ENCODE results near the gene PDZD4. TPM values are rescaled to one million over a fixed set of nuclear protein-coding genes. Genes with fewer than 3 reads are reported as not detected.

The PDZD4 gene
- polyA plus RNA-seq, 12 donors: 2.7 to 9.6 (median 2.8) TPM; not detected in 1

DNA sequence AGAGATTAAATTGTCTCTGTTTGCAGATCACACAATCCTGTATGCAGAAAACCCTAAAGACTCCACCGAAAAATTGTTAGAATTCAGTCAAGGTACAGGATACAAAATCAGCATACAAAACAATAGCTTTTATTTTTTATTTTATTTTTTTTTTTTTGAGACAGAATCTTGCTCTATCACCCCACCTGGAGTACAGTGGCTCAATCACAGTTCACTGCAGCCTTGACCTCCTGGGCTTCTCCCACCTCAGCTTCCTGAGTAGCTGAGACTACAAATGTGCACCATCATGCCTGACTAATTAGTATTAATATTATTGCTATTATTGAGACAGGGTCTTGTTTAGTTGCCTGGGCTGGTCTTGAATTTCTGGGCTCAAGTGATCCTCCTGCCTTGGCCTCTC is 75.2 kb downstream of the PDZD4 start:
- DNase-seq: no peak

Other genes with a start within 250 kb of the PDZD4 start
- 10 to 100 TPM in 10 of 12 donors, not detected in 2; 10.7 to 15.3 (median 11.6) TPM for gene CCNQ, start 231.4 kb downstream of the PDZD4 start, polyA plus RNA-seq (ENCODE audit: insufficient read length in 12 of 12)
- under 1 TPM in 10 of 12 donors, not detected in 2; 0.22 to 0.89 (median 0.33) TPM for gene DUSP9, start 183.3 kb downstream of the PDZD4 start, polyA plus RNA-seq (ENCODE audit: insufficient read length in 12 of 12)
- 10 to 100 TPM in 2 of 12 donors, 1 to 10 TPM in 9, not detected in 1; 1.5 to 20.9 (median 4.4) TPM for gene PNCK, start 156.7 kb downstream of the PDZD4 start, polyA plus RNA-seq (ENCODE audit: insufficient read length in 12 of 12)
- gene SLC6A8, start 142.6 kb downstream of the PDZD4 start, polyA plus RNA-seq (ENCODE audit: insufficient read length in 12 of 12): 10 to 100 TPM in 11 of 12 donors, not detected in 1; 24.6 to 44.9 (median 28.9) TPM
- 10 to 100 TPM in 11 of 12 donors, not detected in 1; 66.3 to 89.7 (median 73.6) TPM for gene BCAP31, start 106.2 kb downstream of the PDZD4 start, polyA plus RNA-seq (ENCODE audit: insufficient read length in 12 of 12)
- 10 to 100 TPM in 2 of 12 donors, 1 to 10 TPM in 9, not detected in 1; 5.7 to 14.0 (median 8.6) TPM for gene ABCD1, start 105.7 kb downstream of the PDZD4 start, polyA plus RNA-seq (ENCODE audit: insufficient read length in 12 of 12)
- gene PLXNB3, start 66.3 kb downstream of the PDZD4 start, polyA plus RNA-seq (ENCODE audit: insufficient read length in 12 of 12): 10 to 100 TPM in 2 of 12 donors, 1 to 10 TPM in 9, not detected in 1; 2.0 to 10.9 (median 3.1) TPM
- 100 to 1,000 TPM in 11 of 12 donors, not detected in 1; 109 to 276 (median 201) TPM for gene SRPK3, start 49.5 kb downstream of the PDZD4 start, polyA plus RNA-seq (ENCODE audit: insufficient read length in 12 of 12)
- gene IDH3G, start 36.2 kb downstream of the PDZD4 start, polyA plus RNA-seq (ENCODE audit: insufficient read length in 12 of 12): 10 to 100 TPM in 11 of 12 donors, not detected in 1; 37.1 to 73.0 (median 39.8) TPM
- gene SSR4, start 35.9 kb downstream of the PDZD4 start, polyA plus RNA-seq (ENCODE audit: insufficient read length in 12 of 12): 100 to 1,000 TPM in 9 of 12 donors, 10 to 100 TPM in 2, not detected in 1; 94.6 to 175 (median 108) TPM
- 10 to 100 TPM in 2 of 12 donors, 1 to 10 TPM in 9, not detected in 1; 1.7 to 11.7 (median 2.8) TPM for gene L1CAM, start 55.6 kb upstream of the PDZD4 start, polyA plus RNA-seq (ENCODE audit: insufficient read length in 12 of 12)
- gene AVPR2, start 74.1 kb upstream of the PDZD4 start, polyA plus RNA-seq (ENCODE audit: insufficient read length in 12 of 12): 1 to 10 TPM in 1 of 12 donors, under 1 TPM in 9, not detected in 2; 0.33 to 1.3 (median 0.63) TPM
- gene ARHGAP4, start 95.7 kb upstream of the PDZD4 start, polyA plus RNA-seq (ENCODE audit: insufficient read length in 12 of 12): 10 to 100 TPM in 11 of 12 donors, not detected in 1; 13.9 to 84.8 (median 18.2) TPM
- 10 to 100 TPM in 11 of 12 donors, not detected in 1; 42.6 to 72.0 (median 57.7) TPM for gene NAA10, start 104.5 kb upstream of the PDZD4 start, polyA plus RNA-seq (ENCODE audit: insufficient read length in 12 of 12)
- gene RENBP, start 114.1 kb upstream of the PDZD4 start, polyA plus RNA-seq (ENCODE audit: insufficient read length in 12 of 12): 10 to 100 TPM in 1 of 12 donors, 1 to 10 TPM in 10, not detected in 1; 1.4 to 26.0 (median 2.3) TPM
- gene HCFC1, start 141.3 kb upstream of the PDZD4 start, polyA plus RNA-seq (ENCODE audit: insufficient read length in 12 of 12): 100 to 1,000 TPM in 1 of 12 donors, 10 to 100 TPM in 11; 24.3 to 129 (median 31.2) TPM
- gene TMEM187, start 142.2 kb upstream of the PDZD4 start, polyA plus RNA-seq (ENCODE audit: insufficient read length in 12 of 12): 1 to 10 TPM in 10 of 12 donors, not detected in 2; 2.7 to 7.0 (median 4.8) TPM
- gene IRAK1, start 189.4 kb upstream of the PDZD4 start, polyA plus RNA-seq (ENCODE audit: insufficient read length in 12 of 12): 10 to 100 TPM in 11 of 12 donors, not detected in 1; 27.7 to 48.5 (median 39.2) TPM